ENCODE results near the gene CPVL. TPM values are rescaled to one million over a fixed set of nuclear protein-coding genes. Genes with fewer than 3 reads are reported as not detected.

Gene CPVL
- total and polyA plus RNA-seq, 2 donors (not counting 1 experiment from before 2014, with no cell fraction given): 2.6 TPM; not detected in 1

GRCh38 chr7:29053105-29053872 lies 93.0 kb downstream of the CPVL start:
- no peak overlapping the region for H3K9ac ChIP-seq (ENCODE audit: low read length)
- H3K27ac ChIP-seq (ENCODE audit: low read length in 2 of 2): no peak overlapping the region
- no peaks in the 10 kb centered on the region for H4K20me1 ChIP-seq (ENCODE audit: control insufficient read depth, insufficient read depth, low read length, poor library complexity, severe bottlenecking)
- H3K4me1 ChIP-seq (ENCODE audit: control insufficient read depth in 2 of 2, insufficient read depth in 2 of 2, low read length in 2 of 2): no peaks in the 10 kb centered on the region
- H3K36me3 ChIP-seq (replicated peaks in 1 of 2; ENCODE audit: control extremely low read depth in 1 of 2, control insufficient read depth in 1 of 2, extremely low read depth in 1 of 2, insufficient read depth in 2 of 2, low read length in 1 of 2): no peaks in the 10 kb centered on the region
- H3K9me3 ChIP-seq (ENCODE audit: control extremely low read depth in 1 of 3, control insufficient read depth in 2 of 3, insufficient read depth in 1 of 3, low read length in 2 of 3): peaks cover under 1 to 11% (median 3%) of the 10 kb centered on the region in 3 donors
- Mint-ChIP-seq H3K27me3 (peaks cover 6% of the 10 kb centered on the region), H3K4me3 (no peak overlapping the region), H3K27ac (no peak overlapping the region), H3K9me3 (ENCODE audit: insufficient read depth) (peaks cover 6% of the 10 kb centered on the region), H3K4me1 (no peaks in the 10 kb centered on the region)
- ChIA-PET POLR2A (no interaction called here), CTCF (no interaction called here)
- no peak overlapping the region for H3K4me3 ChIP-seq (ENCODE audit: control extremely low read depth in 1 of 5, extremely low read depth in 1 of 5, insufficient read depth in 1 of 5, low read depth in 2 of 5, low read length in 4 of 5)
- intact Hi-C loops (cut with micrococcal nuclease): no loop called here
- H3K27me3 ChIP-seq (replicated peaks in 1 of 4; ENCODE audit: control extremely low read depth in 1 of 4, control insufficient read depth in 3 of 4, insufficient read depth in 4 of 4, low read length in 3 of 4): no peaks in the 10 kb centered on the region
- H3K4me2 ChIP-seq (replicated peaks; ENCODE audit: low read depth, low read length, poor library complexity, severe bottlenecking): no peak overlapping the region
- TF ChIP-seq EZH2 (IDR thresholded peaks at IDR 0.05; ENCODE audit: borderline replicate concordance, insufficient read depth, low read depth, low read length, poor library complexity, severe bottlenecking): no peak
- TF ChIP-seq CTCF (IDR thresholded peaks at IDR 0.05): no peak
- no peak overlapping the region for H2AFZ ChIP-seq (ENCODE audit: insufficient read depth, low read depth, low read length, poor library complexity, severe bottlenecking)
- DNase-seq (no peak), ATAC-seq (ENCODE audit: low read depth) (no peak)
- no peaks in the 10 kb centered on the region for H3K79me2 ChIP-seq (ENCODE audit: control insufficient read depth, insufficient read depth, low read length)

GRCh38 chr7:29046978-29047377 lies 99.4 kb downstream of the CPVL start:
- intact Hi-C loops (cut with micrococcal nuclease): no loop called here
- no peaks in the 10 kb centered on the region for H3K4me1 ChIP-seq (ENCODE audit: control insufficient read depth in 2 of 2, insufficient read depth in 2 of 2, low read length in 2 of 2)
- H3K4me2 ChIP-seq (replicated peaks; ENCODE audit: low read depth, low read length, poor library complexity, severe bottlenecking): no peak overlapping the region
- Mint-ChIP-seq H3K9me3 (ENCODE audit: insufficient read depth) (peaks cover 2% of the 10 kb centered on the region), H3K27ac (no peak overlapping the region), H3K27me3 (peaks cover 28% of the 10 kb centered on the region), H3K4me1 (no peaks in the 10 kb centered on the region), H3K4me3 (no peak overlapping the region)
- DNase-seq (no peak), ATAC-seq (ENCODE audit: low read depth) (no peak)
- no peak overlapping the region for H3K9ac ChIP-seq (ENCODE audit: low read length)
- H3K36me3 ChIP-seq (replicated peaks in 1 of 2; ENCODE audit: control extremely low read depth in 1 of 2, control insufficient read depth in 1 of 2, extremely low read depth in 1 of 2, insufficient read depth in 2 of 2, low read length in 1 of 2): no peaks in the 10 kb centered on the region
- H3K27me3 ChIP-seq (replicated peaks in 1 of 4; ENCODE audit: control extremely low read depth in 1 of 4, control insufficient read depth in 3 of 4, insufficient read depth in 4 of 4, low read length in 3 of 4): peaks cover 0 to 2% (median 0%) of the 10 kb centered on the region in 4 experiments
- no peaks in the 10 kb centered on the region for H3K9me3 ChIP-seq (ENCODE audit: control extremely low read depth in 1 of 3, control insufficient read depth in 2 of 3, insufficient read depth in 1 of 3, low read length in 2 of 3)
- no peaks in the 10 kb centered on the region for H3K79me2 ChIP-seq (ENCODE audit: control insufficient read depth, insufficient read depth, low read length)
- no peaks in the 10 kb centered on the region for H4K20me1 ChIP-seq (ENCODE audit: control insufficient read depth, insufficient read depth, low read length, poor library complexity, severe bottlenecking)
- no CpG with 5 or more reads among the region's 2 CpGs for WGBS (ENCODE audit: insufficient coverage)
- H2AFZ ChIP-seq (ENCODE audit: insufficient read depth, low read depth, low read length, poor library complexity, severe bottlenecking): no peak overlapping the region
- no peak overlapping the region for H3K27ac ChIP-seq (ENCODE audit: low read length in 2 of 2)
- POLR2A ChIA-PET: no interaction called here
- H3K4me3 ChIP-seq (ENCODE audit: control extremely low read depth in 1 of 5, extremely low read depth in 1 of 5, insufficient read depth in 1 of 5, low read depth in 2 of 5, low read length in 4 of 5): no peak overlapping the region
- CTCF ChIA-PET: no interaction called here
- no peak for TF ChIP-seq EZH2 (IDR thresholded peaks at IDR 0.05; ENCODE audit: borderline replicate concordance, insufficient read depth, low read depth, low read length, poor library complexity, severe bottlenecking)
- no peak for TF ChIP-seq CTCF (IDR thresholded peaks at IDR 0.05)

Measured in B cell (primary cell).